HFFc6 (cell line): ENCODE measurements around the gene NANS. TPM values are rescaled to one million over a fixed set of nuclear protein-coding genes. Genes with fewer than 3 reads are reported as not detected.

ENCODE experiments used
- DNase-seq: peaks from one replicate; pipeline ENCODE4 v3.0.0-alpha.2; 2018
- H3K27ac Mint-ChIP-seq: 2 replicates; pipeline ENCODE4 v1.8.0; 2020; ENCODE audit warnings: mild to moderate bottlenecking, mixed read lengths
- H3K27me3 Mint-ChIP-seq: 2 replicates; pipeline ENCODE4 v1.8.0; 2021; ENCODE audit warnings: mild to moderate bottlenecking, moderate library complexity, mixed read lengths; ENCODE audit not compliant: insufficient read depth
- H3K36me3 Mint-ChIP-seq: 2 replicates; pipeline ENCODE4 v1.8.0; 2021; ENCODE audit warnings: low read depth, mixed read lengths
- H3K4me1 Mint-ChIP-seq: 2 replicates; pipeline ENCODE4 v1.8.0; 2020; ENCODE audit warnings: low read depth, mixed read lengths
- H3K4me3 Mint-ChIP-seq: 2 replicates; pipeline ENCODE4 v1.8.0; 2020; ENCODE audit warnings: mild to moderate bottlenecking, moderate library complexity, mixed read lengths
- H3K9me3 Mint-ChIP-seq: 2 replicates; pipeline ENCODE4 v1.8.0; 2020; ENCODE audit warnings: mild to moderate bottlenecking, mixed read lengths
- total RNA-seq, 6 experiments: library from RNA; stranded (reverse); fragmentation: NEBNext Ultra II Directional; extraction: Animal tissue kit (Norgen Biotek cat#: 25700); gene quantifications; 2 replicates in 1 of 6; 3 replicates in 5 of 6; pipeline ENCODE4 v1.2.3, GENCODE V29; 2021
- TF ChIP-seq, protein P1 (sequence below): fragments of 200-600 bp; sonication (generic); IDR thresholded peaks from 2 replicates; pipeline ENCODE4 v1.5.0; 2021; ENCODE audit warnings: antibody characterized with exemption, mild to moderate bottlenecking

The NANS gene
- total RNA-seq, 6 experiments from 2014 or later, result 82.4 to 103 (median 101) TPM

DNA sequence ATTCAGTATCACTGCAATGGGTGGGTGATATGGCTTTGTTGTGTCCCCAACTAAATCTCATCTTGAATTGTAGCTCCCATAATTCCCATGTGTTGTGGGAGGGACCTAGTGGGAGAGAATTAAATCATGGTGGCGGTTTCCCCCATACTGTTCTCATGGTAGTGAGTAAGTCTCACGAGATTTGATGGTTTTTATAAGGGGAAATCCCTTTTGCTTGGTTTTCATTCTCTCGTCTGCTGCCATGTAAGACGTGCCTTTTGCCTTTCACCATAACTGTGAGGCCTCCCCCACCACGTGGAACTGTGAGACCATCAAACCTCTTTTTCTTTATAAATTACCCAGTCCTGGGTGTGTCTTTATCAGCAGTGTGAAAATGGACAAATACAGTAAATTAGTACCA lies 9.5 kb upstream of the NANS start:
- no peak overlapping the region for H3K4me3 Mint-ChIP-seq
- no peaks in the 10 kb centered on the region for H3K27me3 Mint-ChIP-seq
- H3K36me3 Mint-ChIP-seq, result no peaks in the 10 kb centered on the region
- H3K9me3 Mint-ChIP-seq, result no peaks in the 10 kb centered on the region
- TF ChIP-seq, protein P1, sequence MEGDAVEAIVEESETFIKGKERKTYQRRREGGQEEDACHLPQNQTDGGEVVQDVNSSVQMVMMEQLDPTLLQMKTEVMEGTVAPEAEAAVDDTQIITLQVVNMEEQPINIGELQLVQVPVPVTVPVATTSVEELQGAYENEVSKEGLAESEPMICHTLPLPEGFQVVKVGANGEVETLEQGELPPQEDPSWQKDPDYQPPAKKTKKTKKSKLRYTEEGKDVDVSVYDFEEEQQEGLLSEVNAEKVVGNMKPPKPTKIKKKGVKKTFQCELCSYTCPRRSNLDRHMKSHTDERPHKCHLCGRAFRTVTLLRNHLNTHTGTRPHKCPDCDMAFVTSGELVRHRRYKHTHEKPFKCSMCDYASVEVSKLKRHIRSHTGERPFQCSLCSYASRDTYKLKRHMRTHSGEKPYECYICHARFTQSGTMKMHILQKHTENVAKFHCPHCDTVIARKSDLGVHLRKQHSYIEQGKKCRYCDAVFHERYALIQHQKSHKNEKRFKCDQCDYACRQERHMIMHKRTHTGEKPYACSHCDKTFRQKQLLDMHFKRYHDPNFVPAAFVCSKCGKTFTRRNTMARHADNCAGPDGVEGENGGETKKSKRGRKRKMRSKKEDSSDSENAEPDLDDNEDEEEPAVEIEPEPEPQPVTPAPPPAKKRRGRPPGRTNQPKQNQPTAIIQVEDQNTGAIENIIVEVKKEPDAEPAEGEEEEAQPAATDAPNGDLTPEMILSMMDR, result no peak
- DNase-seq, result no peak
- H3K27ac Mint-ChIP-seq, result no peak overlapping the region
- peaks cover 7% of the 10 kb centered on the region for H3K4me1 Mint-ChIP-seq

GRCh38 chr9:98049288-98050072 lies 7.1 kb upstream of the NANS start:
- H3K27me3 Mint-ChIP-seq, result peaks cover 3% of the 10 kb centered on the region; the same call in 1 of the 2 replicates
- DNase-seq, result no peak
- TF ChIP-seq, protein P1, result no peak
- no peaks in the 10 kb centered on the region for H3K36me3 Mint-ChIP-seq
- H3K4me3 Mint-ChIP-seq, result no peak overlapping the region
- no peaks in the 10 kb centered on the region for H3K9me3 Mint-ChIP-seq
- no peak overlapping the region for H3K27ac Mint-ChIP-seq
- peaks cover 7% of the 10 kb centered on the region for H3K4me1 Mint-ChIP-seq

GRCh38 chr9:98050351-98050750 lies 6.2 kb upstream of the NANS start:
- Mint-ChIP-seq H3K4me3 (no peak overlapping the region), H3K27ac (no peak overlapping the region), H3K36me3 (no peaks in the 10 kb centered on the region), H3K9me3 (no peaks in the 10 kb centered on the region), H3K27me3 (peaks cover 3% of the 10 kb centered on the region; the same call in 1 of the 2 replicates), H3K4me1 (peaks cover 2% of the 10 kb centered on the region)
- DNase-seq, result no peak
- TF ChIP-seq, protein P1, result no peak

DNA sequence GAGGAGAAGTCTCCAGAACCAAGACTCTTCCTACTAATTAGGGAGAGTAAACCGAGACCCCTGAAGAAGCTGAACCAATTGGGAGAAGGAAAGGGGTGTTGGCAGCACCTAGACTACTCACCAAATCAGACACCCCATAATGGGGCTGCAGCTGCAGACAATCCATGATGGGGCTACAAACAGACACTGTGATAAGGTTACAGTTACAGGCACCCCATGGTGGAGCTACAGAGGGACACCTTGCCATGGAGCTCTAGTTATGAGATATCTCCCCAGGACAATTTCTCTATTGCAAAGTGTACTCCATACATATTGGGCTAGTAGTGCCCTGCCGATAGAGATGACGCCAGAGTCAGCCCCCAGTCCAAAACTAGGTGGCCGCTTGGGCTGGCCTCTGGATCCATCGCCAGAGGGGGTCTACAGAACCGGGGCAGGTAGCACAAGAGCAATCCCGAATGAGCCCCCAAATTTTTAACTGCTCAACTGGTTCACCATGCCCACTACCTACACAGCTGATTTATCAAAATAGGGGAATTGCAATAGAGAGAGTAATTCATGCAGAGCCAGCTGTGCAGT lies 2.1 kb upstream of the NANS start:
- no peaks in the 10 kb centered on the region for H3K9me3 Mint-ChIP-seq
- TF ChIP-seq, protein P1, result no peak
- H3K27me3 Mint-ChIP-seq, result peaks cover 3% of the 10 kb centered on the region
- no peak overlapping the region for H3K4me3 Mint-ChIP-seq
- no peak for DNase-seq
- no peak overlapping the region for H3K27ac Mint-ChIP-seq
- H3K4me1 Mint-ChIP-seq, result peaks cover 18% of the 10 kb centered on the region
- H3K36me3 Mint-ChIP-seq, result peaks cover 8% of the 10 kb centered on the region; the same call in 1 of the 2 replicates

DNA sequence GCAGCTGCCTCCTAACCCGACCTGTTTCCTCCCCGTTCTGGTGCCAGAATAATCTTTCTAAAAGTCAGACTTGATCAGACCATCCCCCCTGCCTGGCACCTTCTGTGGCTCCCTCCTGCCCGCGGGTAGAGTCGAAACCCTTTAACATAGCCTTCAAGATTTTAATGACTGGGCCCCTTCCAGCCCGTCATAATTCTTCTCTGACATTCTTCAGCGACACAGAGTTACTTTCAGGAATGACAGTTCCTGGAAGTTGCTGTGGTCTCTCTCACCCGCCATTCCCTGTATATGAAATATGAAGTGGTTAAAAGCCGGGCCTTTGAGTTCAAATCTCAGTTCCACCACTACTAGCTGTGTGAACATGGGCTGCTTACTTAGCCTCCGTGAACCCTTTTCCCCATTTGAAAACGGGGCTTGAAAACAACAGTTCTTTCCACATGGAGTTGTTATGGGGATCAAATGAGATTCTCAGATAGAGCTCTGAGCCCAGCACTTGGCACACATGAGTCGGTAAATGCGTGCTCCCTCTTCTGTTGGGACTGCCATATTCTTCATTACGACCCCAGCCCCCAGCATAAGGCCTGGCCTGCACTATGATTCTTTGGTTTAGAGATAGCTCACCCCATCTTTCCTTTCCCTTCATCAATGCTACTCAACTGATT lies 737 bp downstream of the NANS start:
- DNase-seq, result no peak
- TF ChIP-seq, protein P1, result no peak
- H3K4me1 Mint-ChIP-seq, result peaks cover 32% of the 10 kb centered on the region

More for the DNA sequence above, 737 bp downstream of the NANS start:
- H3K27ac Mint-ChIP-seq, result peak overlapping the region; percentile 98
- peak overlapping the region; percentile 100 for H3K4me3 Mint-ChIP-seq
- peaks cover 3% of the 10 kb centered on the region for H3K27me3 Mint-ChIP-seq
- H3K9me3 Mint-ChIP-seq, result no peaks in the 10 kb centered on the region
- H3K36me3 Mint-ChIP-seq, result peaks cover 13% of the 10 kb centered on the region; the same call in 1 of the 2 replicates
